Measurements from ENCODE around the gene ERCC6.

The ERCC6 gene

GRCh38 chr10:49512121-49512809 lies 26.7 kb downstream of the ERCC6 start:
- DNase-seq (ENCODE audit: low spot score): no peak

- no peak for DNase-seq (ENCODE audit: low spot score)
Observed at GRCh38 chr10:49509771-49510303, 29.1 kb downstream of the ERCC6 start.

GRCh38 chr10:49508654-49509053 lies 30.3 kb downstream of the ERCC6 start:
- DNase-seq (ENCODE audit: low spot score): no peak

- DNase-seq (ENCODE audit: low spot score): no peak
Observed at GRCh38 chr10:49508249-49508648, 30.7 kb downstream of the ERCC6 start.

- DNase-seq (ENCODE audit: low spot score): no peak
Observed at GRCh38 chr10:49505589-49505988, 33.3 kb downstream of the ERCC6 start.

- no peak for DNase-seq (ENCODE audit: low spot score)
Observed at GRCh38 chr10:49505076-49505475, 33.8 kb downstream of the ERCC6 start.

GRCh38 chr10:49504528-49504927 lies 34.4 kb downstream of the ERCC6 start:
- no peak for DNase-seq (ENCODE audit: low spot score)

- no peak for DNase-seq (ENCODE audit: low spot score)
Observed at GRCh38 chr10:49502358-49502757, 36.6 kb downstream of the ERCC6 start.

- no peak for DNase-seq (ENCODE audit: low spot score)
Observed at GRCh38 chr10:49500412-49500811, 38.5 kb downstream of the ERCC6 start.

- DNase-seq (ENCODE audit: low spot score): no peak
Observed at GRCh38 chr10:49499305-49499851, 39.5 kb downstream of the ERCC6 start.

GRCh38 chr10:49498425-49498824 lies 40.5 kb downstream of the ERCC6 start:
- no peak for DNase-seq (ENCODE audit: low spot score)

- DNase-seq (ENCODE audit: low spot score): no peak
Observed at GRCh38 chr10:49497358-49497757, 41.6 kb downstream of the ERCC6 start.

- no peak for DNase-seq (ENCODE audit: low spot score)
Observed at GRCh38 chr10:49488056-49488717, 50.7 kb downstream of the ERCC6 start.

GRCh38 chr10:49486738-49487137 lies 52.2 kb downstream of the ERCC6 start:
- DNase-seq (ENCODE audit: low spot score): no peak

GRCh38 chr10:49486009-49486408 lies 52.9 kb downstream of the ERCC6 start:
- DNase-seq (ENCODE audit: low spot score): no peak

- DNase-seq (ENCODE audit: low spot score): no peak
Observed at GRCh38 chr10:49484486-49485235, 54.3 kb downstream of the ERCC6 start.

- DNase-seq (ENCODE audit: low spot score): no peak
Observed at GRCh38 chr10:49478819-49479218, 60.1 kb downstream of the ERCC6 start.

- DNase-seq (ENCODE audit: low spot score): no peak
Observed at GRCh38 chr10:49474901-49475300, 64.0 kb downstream of the ERCC6 start.

GRCh38 chr10:49471532-49471931 lies 67.4 kb downstream of the ERCC6 start:
- DNase-seq (ENCODE audit: low spot score): no peak

- no peak for DNase-seq (ENCODE audit: low spot score)
Observed at GRCh38 chr10:49465736-49466135, 73.2 kb downstream of the ERCC6 start.

Data from putamen (tissue), 1 donor.